HUES6 (cell line): ENCODE data around the gene KRTAP22-1.

Experiments used
- H3K27ac ChIP-seq: 2 replicates; pipeline ENCODE4 v1.7.0; 2013; ENCODE audit warnings: low read depth, mild to moderate bottlenecking, low read length, inconsistent platforms
- H3K27me3 ChIP-seq: 2 replicates; pipeline ENCODE4 v1.6.1; 2013; ENCODE audit warnings: low read length; ENCODE audit not compliant: control insufficient read depth, insufficient read depth
- H3K36me3 ChIP-seq: 2 replicates; pipeline ENCODE4 v1.6.1; 2013; ENCODE audit warnings: low read length; ENCODE audit not compliant: control insufficient read depth, insufficient read depth
- H3K4me1 ChIP-seq: 2 replicates; pipeline ENCODE4 v1.6.1; 2013; ENCODE audit warnings: low read length; ENCODE audit not compliant: control insufficient read depth, insufficient read depth
- H3K4me3 ChIP-seq: 2 replicates; pipeline ENCODE4 v1.5.1; 2013; ENCODE audit warnings: low read depth, low read length
- H3K9ac ChIP-seq: one replicate; pipeline ENCODE4 v1.6.1; 2013; ENCODE audit warnings: mild to moderate bottlenecking, low read length
- H3K9me3 ChIP-seq: 2 replicates; pipeline ENCODE4 v1.6.1; 2013; ENCODE audit warnings: low read depth, low read length; ENCODE audit not compliant: control insufficient read depth, insufficient read depth

Gene KRTAP22-1

GRCh38 chr21:30600787-30601186, at the start of gene KRTAP22-1:
Gene KRTAP22-1, plus strand, starts transcription at chr21:30601087.
- Histone ChIP-seq H3K36me3 (no peaks in the 10 kb centered on the region), H3K9ac (no peak within 1 kb of the TSS), H3K4me3 (no peak within 1 kb of the TSS), H3K27me3 (no peaks in the 10 kb centered on the region), H3K4me1 (no peaks in the 10 kb centered on the region), H3K9me3 (no peaks in the 10 kb centered on the region), H3K27ac (no peak within 1 kb of the TSS)

DNA sequence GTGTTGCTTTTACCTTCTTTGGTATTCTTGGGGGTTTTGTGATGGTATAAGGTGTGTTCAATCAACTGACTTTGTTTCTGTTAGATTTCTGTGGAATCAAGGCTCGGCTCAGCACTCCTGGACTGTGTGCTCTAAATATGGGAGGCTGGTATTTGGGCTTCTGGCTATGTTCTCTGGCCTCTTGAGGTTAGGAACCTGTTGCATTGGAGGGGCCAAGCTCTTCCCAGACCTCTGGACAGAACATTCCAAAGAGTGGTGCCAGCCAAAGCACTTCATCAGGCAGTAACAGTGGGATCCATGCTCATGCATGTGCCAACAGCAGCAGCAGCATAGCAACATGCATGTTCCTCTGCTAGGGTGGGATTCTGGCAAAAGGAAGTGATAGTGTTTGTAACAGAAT, 48.1 kb upstream of the KRTAP22-1 start:
- H3K36me3 ChIP-seq = no peaks in the 10 kb centered on the region
- H3K27ac ChIP-seq = no peak overlapping the region
- no peaks in the 10 kb centered on the region for H3K9me3 ChIP-seq
- H3K4me3 ChIP-seq = no peak overlapping the region
- H3K27me3 ChIP-seq = no peaks in the 10 kb centered on the region
- H3K9ac ChIP-seq = no peak overlapping the region
- H3K4me1 ChIP-seq = no peaks in the 10 kb centered on the region

GRCh38 chr21:30555095-30555494, 45.8 kb upstream of the KRTAP22-1 start:
- Histone ChIP-seq H3K36me3 (no peaks in the 10 kb centered on the region), H3K27me3 (no peaks in the 10 kb centered on the region), H3K4me3 (no peak overlapping the region), H3K27ac (no peak overlapping the region), H3K9me3 (no peaks in the 10 kb centered on the region), H3K4me1 (no peaks in the 10 kb centered on the region), H3K9ac (no peak overlapping the region)

- Histone ChIP-seq H3K9me3 (no peaks in the 10 kb centered on the region), H3K4me1 (no peaks in the 10 kb centered on the region), H3K4me3 (no peak within 1 kb of the TSS), H3K9ac (no peak within 1 kb of the TSS), H3K27me3 (no peaks in the 10 kb centered on the region), H3K27ac (no peak within 1 kb of the TSS), H3K36me3 (no peaks in the 10 kb centered on the region)
Measured at GRCh38 chr21:30561264-30561895, 39.5 kb upstream of the KRTAP22-1 start, which contains the start of gene KRTAP19-7. Gene KRTAP19-7, minus strand, starts transcription at chr21:30561314. Its CDS starts 25 bp downstream, at chr21:30561289.

DNA sequence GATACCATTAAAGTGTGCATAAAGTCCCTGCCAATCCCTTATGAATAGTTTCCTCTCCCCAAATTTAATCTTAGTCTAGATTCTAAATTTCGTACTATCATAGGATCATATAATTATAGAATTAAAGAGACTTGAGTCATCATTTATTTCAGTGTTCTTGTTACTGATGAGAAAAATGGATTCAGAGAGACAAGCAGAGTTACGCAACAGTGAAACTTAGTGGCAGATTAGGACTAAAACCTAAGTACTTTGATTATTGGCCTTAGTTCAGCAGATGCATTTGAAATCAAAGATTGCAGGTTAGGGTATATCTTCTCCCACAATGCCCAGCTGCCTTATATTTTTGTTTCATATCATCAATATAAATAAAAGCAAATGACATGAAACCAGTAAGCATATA, 38.9 kb upstream of the KRTAP22-1 start:
- H3K27me3 ChIP-seq = no peaks in the 10 kb centered on the region
- no peak overlapping the region for H3K27ac ChIP-seq
- no peak overlapping the region for H3K4me3 ChIP-seq
- H3K9ac ChIP-seq = no peak overlapping the region
- H3K9me3 ChIP-seq = no peaks in the 10 kb centered on the region
- H3K36me3 ChIP-seq = no peaks in the 10 kb centered on the region
- H3K4me1 ChIP-seq = no peaks in the 10 kb centered on the region

DNA sequence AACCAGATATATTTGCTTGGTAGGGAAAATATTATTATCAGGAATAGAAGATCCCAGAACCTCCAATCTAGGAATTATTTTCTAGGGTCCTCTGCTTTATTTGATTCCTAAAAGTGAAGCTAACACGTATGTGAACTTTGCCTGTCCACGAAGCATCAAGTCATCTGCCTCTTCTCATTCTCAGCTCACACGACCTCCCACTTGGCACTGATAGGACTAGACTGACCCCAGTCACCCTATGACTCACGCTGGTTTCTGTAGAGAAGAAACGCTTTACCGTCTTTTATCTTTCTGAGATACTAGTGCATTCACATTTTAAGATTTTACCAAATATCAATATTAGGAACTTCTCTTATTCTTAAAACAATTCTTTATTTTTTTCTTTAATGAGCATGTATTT, 37.8 kb upstream of the KRTAP22-1 start:
- no peak overlapping the region for H3K9ac ChIP-seq
- H3K4me3 ChIP-seq = no peak overlapping the region
- H3K27ac ChIP-seq = no peak overlapping the region
- H3K9me3 ChIP-seq = no peaks in the 10 kb centered on the region
- no peaks in the 10 kb centered on the region for H3K27me3 ChIP-seq
- H3K4me1 ChIP-seq = no peaks in the 10 kb centered on the region
- H3K36me3 ChIP-seq = no peaks in the 10 kb centered on the region

DNA sequence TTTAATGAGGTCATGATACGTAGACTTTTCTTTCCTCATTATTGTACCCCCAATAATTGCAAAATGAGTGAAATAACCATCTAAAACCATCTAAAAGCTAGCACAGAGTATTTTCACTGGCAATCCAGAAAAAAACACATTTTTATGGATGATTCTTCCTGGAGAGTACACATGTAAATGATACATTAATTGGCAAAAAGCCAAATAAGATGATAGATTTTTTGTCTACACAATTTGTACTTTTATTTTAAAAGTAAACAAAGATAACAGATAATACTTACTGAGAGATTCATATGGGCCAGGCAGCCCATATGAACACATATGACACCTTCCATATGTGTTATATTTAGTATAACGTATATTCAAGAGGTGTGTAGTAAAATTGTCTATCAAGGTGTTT, 37.3 kb upstream of the KRTAP22-1 start:
- H3K4me3 ChIP-seq = no peak overlapping the region
- H3K9ac ChIP-seq = no peak overlapping the region
- no peaks in the 10 kb centered on the region for H3K27me3 ChIP-seq
- no peaks in the 10 kb centered on the region for H3K36me3 ChIP-seq
- no peaks in the 10 kb centered on the region for H3K4me1 ChIP-seq
- no peaks in the 10 kb centered on the region for H3K9me3 ChIP-seq
- H3K27ac ChIP-seq = no peak overlapping the region

GRCh38 chr21:30567617-30568016, 33.3 kb upstream of the KRTAP22-1 start:
- H3K9me3 ChIP-seq = no peaks in the 10 kb centered on the region
- H3K9ac ChIP-seq = no peak overlapping the region
- no peak overlapping the region for H3K4me3 ChIP-seq
- no peaks in the 10 kb centered on the region for H3K27me3 ChIP-seq
- H3K36me3 ChIP-seq = no peaks in the 10 kb centered on the region
- H3K4me1 ChIP-seq = no peaks in the 10 kb centered on the region
- no peak overlapping the region for H3K27ac ChIP-seq

DNA sequence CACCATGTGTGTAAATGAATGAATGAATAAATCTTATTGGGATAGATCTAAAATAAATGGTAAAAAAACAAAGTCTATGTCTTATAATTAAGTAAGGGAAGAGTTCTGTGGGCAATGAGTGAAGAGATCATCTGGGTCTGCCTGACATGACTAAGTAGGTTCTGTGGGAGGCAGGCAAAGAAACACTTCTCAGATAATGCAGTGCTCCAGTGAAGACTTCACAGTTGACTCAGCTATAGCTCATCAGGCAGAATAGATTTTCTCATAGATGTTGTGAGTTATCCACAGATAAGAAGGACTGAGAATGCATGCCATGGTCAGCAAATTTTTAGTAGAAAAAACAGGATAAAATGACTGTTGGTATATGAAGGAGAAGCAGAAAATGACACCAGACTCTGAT, 23.1 kb upstream of the KRTAP22-1 start:
- no peaks in the 10 kb centered on the region for H3K36me3 ChIP-seq
- H3K4me1 ChIP-seq = no peaks in the 10 kb centered on the region
- no peaks in the 10 kb centered on the region for H3K27me3 ChIP-seq
- no peak overlapping the region for H3K27ac ChIP-seq
- H3K9me3 ChIP-seq = no peaks in the 10 kb centered on the region
- H3K4me3 ChIP-seq = no peak overlapping the region
- H3K9ac ChIP-seq = no peak overlapping the region

DNA sequence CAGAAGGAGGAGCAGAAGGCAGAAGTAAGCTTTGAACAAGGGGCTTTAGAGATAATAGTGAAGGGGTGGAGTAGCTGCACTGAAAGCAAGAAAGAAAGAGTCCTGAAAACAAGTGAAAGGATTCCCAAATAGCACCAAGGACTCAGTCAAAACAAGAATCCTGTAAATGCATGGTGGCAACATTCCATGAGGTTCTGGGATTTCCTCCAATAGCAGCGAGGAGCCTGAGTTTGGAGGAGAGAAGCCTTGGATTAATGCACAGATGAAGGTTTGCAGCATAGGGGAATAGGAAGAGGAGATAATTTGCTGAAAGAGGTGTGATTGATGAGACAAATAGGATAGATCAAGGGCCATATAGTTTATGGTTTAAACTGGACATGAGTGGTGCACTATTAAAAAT, 21.5 kb upstream of the KRTAP22-1 start:
- Histone ChIP-seq H3K4me1 (no peaks in the 10 kb centered on the region), H3K27ac (no peak overlapping the region), H3K4me3 (no peak overlapping the region), H3K9ac (no peak overlapping the region), H3K36me3 (no peaks in the 10 kb centered on the region), H3K9me3 (no peaks in the 10 kb centered on the region), H3K27me3 (no peaks in the 10 kb centered on the region)

GRCh38 chr21:30580132-30580531, 20.8 kb upstream of the KRTAP22-1 start:
- no peak overlapping the region for H3K4me3 ChIP-seq
- H3K27ac ChIP-seq = no peak overlapping the region
- no peaks in the 10 kb centered on the region for H3K4me1 ChIP-seq
- no peak overlapping the region for H3K9ac ChIP-seq
- H3K9me3 ChIP-seq = no peaks in the 10 kb centered on the region
- no peaks in the 10 kb centered on the region for H3K36me3 ChIP-seq
- H3K27me3 ChIP-seq = no peaks in the 10 kb centered on the region

DNA sequence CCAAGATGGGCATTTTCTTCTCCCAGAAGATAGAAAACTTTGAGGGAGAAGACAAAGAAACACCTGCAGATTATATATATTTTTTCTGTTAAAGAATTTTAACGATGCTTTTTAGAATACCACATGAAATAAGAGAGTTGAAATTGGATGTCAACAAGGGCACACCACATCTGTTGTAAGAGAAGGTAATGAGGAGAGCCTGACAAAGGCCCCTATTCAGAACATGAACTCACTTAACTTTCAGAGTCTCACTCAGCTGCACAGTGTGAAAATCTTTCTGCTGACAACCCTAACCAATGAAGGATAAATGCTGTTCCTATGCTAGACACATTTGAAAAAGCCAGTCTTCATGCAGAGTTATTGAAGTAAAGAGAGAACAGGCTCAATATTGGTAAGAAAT, 18.0 kb upstream of the KRTAP22-1 start:
- no peak overlapping the region for H3K9ac ChIP-seq
- no peak overlapping the region for H3K4me3 ChIP-seq
- H3K27me3 ChIP-seq = no peaks in the 10 kb centered on the region
- no peak overlapping the region for H3K27ac ChIP-seq
- H3K4me1 ChIP-seq = no peaks in the 10 kb centered on the region
- H3K9me3 ChIP-seq = no peaks in the 10 kb centered on the region
- H3K36me3 ChIP-seq = no peaks in the 10 kb centered on the region
